Keratinocyte (primary cell): ENCODE data around the gene ATXN10. TPM values are rescaled to one million over a fixed set of nuclear protein-coding genes. Genes with fewer than 3 reads are reported as not detected.

Source experiments
- DNase-seq: peaks from one replicate; pipeline ENCODE4 v3.0.0-alpha.2; 2011; ENCODE audit warnings: low read depth, missing footprints, low spot score
- FAIRE-seq: peaks from 2 replicates; lab custom pipeline; 2011; peaks lifted over from hg19 to GRCh38; lab: Jason Lieb, UNC
- H2AFZ ChIP-seq: 2 replicates; pipeline ENCODE4 v1.6.0; 2012; ENCODE audit warnings: low read length, control low read depth, inconsistent platforms; ENCODE audit not compliant: control insufficient read depth
- H3K27ac ChIP-seq: 2 replicates; pipeline ENCODE4 v1.5.1; 2011; ENCODE audit warnings: low read length; ENCODE audit not compliant: control insufficient read depth, insufficient read depth
- H3K27me3 ChIP-seq: 3 replicates; pipeline ENCODE4 v1.6.0; 2011; ENCODE audit warnings: low read length; ENCODE audit not compliant: control insufficient read depth, insufficient read depth; ENCODE audit errors: extremely low read depth
- H3K36me3 ChIP-seq, 2 experiments: 2 replicates in 1 of 2; 3 replicates in 1 of 2; pipeline ENCODE4 v1.5.1; 2011; ENCODE audit warnings: low read length in 2 of 2, mild to moderate bottlenecking in 1 of 2; ENCODE audit not compliant: control insufficient read depth in 2 of 2, insufficient read depth in 2 of 2; ENCODE audit errors: extremely low read depth in 1 of 2
- H3K4me1 ChIP-seq: 3 replicates; pipeline ENCODE4 v1.5.1; 2011; ENCODE audit warnings: low read length; ENCODE audit not compliant: control insufficient read depth, insufficient read depth; ENCODE audit errors: extremely low read depth
- H3K4me2 ChIP-seq: 3 replicates; pipeline ENCODE4 v1.6.0; 2011; ENCODE audit warnings: low read depth, low read length; ENCODE audit not compliant: control insufficient read depth, insufficient read depth; ENCODE audit errors: extremely low read depth
- H3K4me3 ChIP-seq, 3 experiments: fragments of 200-600 bp in 1 of 3; sonication (generic) in 1 of 3; 2 replicates in 2 of 3; 3 replicates in 1 of 3; pipeline ENCODE4 v1.5.1; 2011 to 2016; ENCODE audit warnings: low read length in 3 of 3, mild to moderate bottlenecking in 3 of 3, control low read depth in 2 of 3, inconsistent platforms in 1 of 3, low read depth in 1 of 3, mixed read lengths in 1 of 3, mixed run types in 1 of 3, moderate library complexity in 1 of 3; ENCODE audit not compliant: control insufficient read depth in 2 of 3, insufficient read depth in 2 of 3; ENCODE audit errors: extremely low read depth in 1 of 3
- H3K79me2 ChIP-seq: 2 replicates; pipeline ENCODE4 v1.6.0; 2012; ENCODE audit warnings: low read length; ENCODE audit not compliant: control insufficient read depth, insufficient read depth
- H3K9ac ChIP-seq: 3 replicates; pipeline ENCODE4 v1.6.0; 2011; ENCODE audit warnings: low read length; ENCODE audit not compliant: control insufficient read depth, insufficient read depth; ENCODE audit errors: extremely low read depth
- H3K9me1 ChIP-seq: 3 replicates; pipeline ENCODE4 v1.6.0; 2011; ENCODE audit warnings: low read length; ENCODE audit not compliant: control insufficient read depth, insufficient read depth; ENCODE audit errors: extremely low read depth
- H3K9me3 ChIP-seq: 2 replicates; pipeline ENCODE4 v1.5.1; 2012; ENCODE audit warnings: low read depth, low read length; ENCODE audit not compliant: control insufficient read depth
- H4K20me1 ChIP-seq: 3 replicates; pipeline ENCODE4 v1.6.0; 2011; ENCODE audit warnings: low read length; ENCODE audit not compliant: control insufficient read depth, insufficient read depth; ENCODE audit errors: extremely low read depth
- CTCF ChIP-seq, 3 experiments: IDR thresholded peaks in 1 of 3; conservative IDR thresholded peaks in 1 of 3; optimal IDR thresholded peaks in 1 of 3; 2 replicates in 2 of 3; 3 replicates in 1 of 3; pipeline versions ENCODE3 to v1.5.1; 2011; ENCODE audit warnings: low read length in 3 of 3, mild to moderate bottlenecking in 3 of 3, moderate library complexity in 2 of 3, control low read depth in 1 of 3, inconsistent platforms in 1 of 3; ENCODE audit not compliant: insufficient read depth in 2 of 3; ENCODE audit errors: extremely low read depth in 1 of 3
- EZH2 ChIP-seq: IDR thresholded peaks from one replicate; pipeline ENCODE4 v1.6.1; 2012; ENCODE audit warnings: inconsistent platforms, mild to moderate bottlenecking, low read length, moderate library complexity
- dilution Hi-C: fragments of 300-500 bp; cut with MboI; formaldehyde crosslinking; loops from one replicate; pipeline ENCODE4 v1.7.0; 2020; ENCODE audit warnings: low sequenced_read_pairs; ENCODE audit not compliant: extremely low pct_ligation_motif_present
- polyA plus RNA-seq, 5 experiments: library from polyadenylated mRNA; depleted of rRNA in 3 of 5; stranded (reverse) in 3 of 5; stranded (forward) in 1 of 5; unstranded in 1 of 5; fragments of >200 nt; gene quantifications; 1 replicate in 1 of 5; 2 replicates in 3 of 5; 3 replicates in 1 of 5; pipeline versions ENCODE4 v1.2.1 to v1.2.3, GENCODE V29; 2011 to 2012; ENCODE audit warnings: missing spikeins in 2 of 5, low read depth in 1 of 5, low replicate concordance in 1 of 5

Gene ATXN10
- polyA plus RNA-seq, 1 donor (not counting 4 experiments of a cell fraction or from before 2014, with no cell fraction given), result 276 TPM

GRCh38 chr22:45860201-45860600 lies 188.6 kb downstream of the ATXN10 start:
- no peak for TF ChIP-seq CTCF (optimal IDR thresholded peaks at IDR 0.05 in 1 of 3, IDR thresholded peaks at IDR 0.05 in 1 of 3, conservative IDR thresholded peaks at IDR 0.05 in 1 of 3; ENCODE audit: extremely low read depth in 1 of 3, insufficient read depth in 2 of 3, low read length in 3 of 3)
- no peak for TF ChIP-seq EZH2
- no peak overlapping the region for H2AFZ ChIP-seq
- H3K79me2 ChIP-seq, result no peaks in the 10 kb centered on the region
- FAIRE-seq, result no peak
- no peaks in the 10 kb centered on the region for H3K9me1 ChIP-seq
- no peak for DNase-seq
- no peak overlapping the region for H3K4me3 ChIP-seq
- H3K4me1 ChIP-seq, result peaks cover 13% of the 10 kb centered on the region
- H4K20me1 ChIP-seq, result no peaks in the 10 kb centered on the region
- H3K4me2 ChIP-seq, result no peak overlapping the region
- peaks cover 2 to 4% of the 10 kb centered on the region in 2 experiments for H3K36me3 ChIP-seq
- H3K9ac ChIP-seq, result no peak overlapping the region
- peaks cover 3% of the 10 kb centered on the region for H3K27me3 ChIP-seq
- no peak overlapping the region for H3K27ac ChIP-seq
- dilution Hi-C loops, result no loop called here
- H3K9me3 ChIP-seq, result no peaks in the 10 kb centered on the region

- dilution Hi-C loops, result no loop called here
- no peak overlapping the region for H3K4me2 ChIP-seq
- no peak for FAIRE-seq
- no peaks in the 10 kb centered on the region for H4K20me1 ChIP-seq
- no peak overlapping the region for H2AFZ ChIP-seq
- H3K4me3 ChIP-seq, result no peak overlapping the region
- H3K79me2 ChIP-seq, result no peaks in the 10 kb centered on the region
- H3K9ac ChIP-seq, result no peak overlapping the region
- H3K4me1 ChIP-seq, result peaks cover 19% of the 10 kb centered on the region
- no peaks in the 10 kb centered on the region for H3K9me3 ChIP-seq
- H3K36me3 ChIP-seq, result no peaks in the 10 kb centered on the region
- H3K9me1 ChIP-seq, result no peaks in the 10 kb centered on the region
- H3K27me3 ChIP-seq, result peaks cover 14% of the 10 kb centered on the region
- TF ChIP-seq CTCF (optimal IDR thresholded peaks at IDR 0.05 in 1 of 3, IDR thresholded peaks at IDR 0.05 in 1 of 3, conservative IDR thresholded peaks at IDR 0.05 in 1 of 3; ENCODE audit: extremely low read depth in 1 of 3, insufficient read depth in 2 of 3, low read length in 3 of 3), result no peak
- no peak for TF ChIP-seq EZH2
- no peak overlapping the region for H3K27ac ChIP-seq
- no peak for DNase-seq
These were observed 189.6 kb downstream of the ATXN10 start for GRCh38 chr22:45861259-45861658.
